Suprapubic skin (tissue), 4 donors: ENCODE data around the gene EHBP1L1. TPM values are rescaled to one million over a fixed set of nuclear protein-coding genes. Genes with fewer than 3 reads are reported as not detected.

Experiments
- DNase-seq, 2 donors: peaks; one replicate each; pipeline ENCODE4 v3.0.0-alpha.2; 2019; ENCODE audit warnings: low spot score in 2 of 2
- H3K27ac ChIP-seq: fragments of 200-600 bp; sonication (generic); one replicate; pipeline ENCODE4 v1.5.1; 2019
- H3K27me3 ChIP-seq: fragments of 200-600 bp; sonication (generic); one replicate; pipeline ENCODE4 v1.5.1; 2019
- H3K36me3 ChIP-seq: fragments of 200-600 bp; sonication (generic); one replicate; pipeline ENCODE4 v1.5.1; 2019
- H3K4me1 ChIP-seq: fragments of 200-600 bp; sonication (generic); one replicate; pipeline ENCODE4 v1.5.1; 2019
- H3K4me3 ChIP-seq: fragments of 200-600 bp; sonication (generic); one replicate; pipeline ENCODE4 v1.5.1; 2019; ENCODE audit warnings: mild to moderate bottlenecking
- H3K9me3 ChIP-seq: fragments of 200-600 bp; sonication (generic); one replicate; pipeline ENCODE4 v1.5.1; 2019
- EP300 ChIP-seq: sonication (generic); formaldehyde crosslinking; IDR thresholded peaks from one replicate; pipeline ENCODE4 v1.6.1; 2017; ENCODE audit warnings: antibody characterized with exemption
- POLR2A ChIP-seq, 2 donors: fragments of 450-650 bp; IDR thresholded peaks; one replicate each; pipeline ENCODE4 v1.6.1; 2017; ENCODE audit warnings: antibody characterized with exemption in 2 of 2, mild to moderate bottlenecking in 2 of 2, moderate library complexity in 2 of 2
- POLR2AphosphoS5 ChIP-seq, 3 donors: sonication (generic); formaldehyde crosslinking; IDR thresholded peaks; one replicate each; pipeline ENCODE4 v1.6.1; 2017; ENCODE audit warnings: antibody characterized with exemption in 3 of 3
- WGBS: methylation state at CpG from one replicate; pipeline ENCODE4 v1.1.5; 2018; 5-methylcytosine and 5-hydroxymethylcytosine counted together
- total RNA-seq, 4 donors: library from RNA; depleted of rRNA; stranded (reverse); fragments of >200 nt; gene quantifications; one replicate each; pipeline ENCODE4 v1.1.0, GENCODE V29; 2016
- TF ChIP-seq, protein P1 (sequence below), 2 donors: fragments of 200-600 bp in 1 of 2; fragments of 450-650 bp in 1 of 2; sonication (generic) in 1 of 2; IDR thresholded peaks; one replicate each; pipeline ENCODE4 v1.5.1; 2016 to 2019; ENCODE audit warnings: antibody characterized with exemption in 2 of 2, mild to moderate bottlenecking in 1 of 2, moderate library complexity in 1 of 2

The EHBP1L1 gene
- total RNA-seq, 4 donors from 2014 or later: 40.3 to 150 (median 56.2) TPM

DNA sequence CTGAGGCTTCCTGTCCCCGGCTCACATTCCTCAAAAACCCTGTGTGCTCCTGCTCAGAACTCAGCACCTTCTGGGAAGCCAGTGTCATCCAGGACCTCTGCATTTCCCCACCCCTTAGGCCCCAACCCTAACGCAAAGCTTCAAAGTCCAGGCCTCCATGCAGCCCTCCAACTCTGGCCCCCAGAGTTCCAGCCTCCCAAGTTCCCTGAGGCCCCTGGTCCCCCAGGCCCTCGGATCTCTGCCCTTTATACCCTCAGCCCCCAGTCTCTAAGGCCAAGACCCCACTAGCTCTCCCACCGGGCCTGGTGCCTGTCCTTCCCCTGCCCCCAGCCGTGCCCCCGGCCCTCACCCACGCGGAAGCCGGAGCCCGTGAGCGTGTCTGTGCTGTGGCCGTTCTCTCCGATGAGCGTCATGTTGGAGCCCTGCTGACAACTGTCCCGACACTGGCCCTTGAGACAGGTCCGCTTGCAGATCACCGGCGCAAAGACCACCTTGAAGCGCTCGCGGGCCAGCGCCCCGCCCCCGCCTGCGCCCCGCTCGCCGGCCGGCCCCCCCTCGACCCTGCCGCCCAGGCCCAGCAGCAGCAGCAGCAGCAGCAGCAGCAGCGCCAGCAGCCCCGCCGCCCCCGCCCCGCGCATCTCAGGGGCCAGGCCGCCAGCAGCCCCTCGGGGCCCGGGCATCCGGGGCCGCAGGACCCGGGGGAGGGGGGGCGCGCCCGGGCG lies 18.4 kb upstream of the EHBP1L1 start:
- 13% methylated on average over 15 of the region's 47 CpGs for WGBS

DNA sequence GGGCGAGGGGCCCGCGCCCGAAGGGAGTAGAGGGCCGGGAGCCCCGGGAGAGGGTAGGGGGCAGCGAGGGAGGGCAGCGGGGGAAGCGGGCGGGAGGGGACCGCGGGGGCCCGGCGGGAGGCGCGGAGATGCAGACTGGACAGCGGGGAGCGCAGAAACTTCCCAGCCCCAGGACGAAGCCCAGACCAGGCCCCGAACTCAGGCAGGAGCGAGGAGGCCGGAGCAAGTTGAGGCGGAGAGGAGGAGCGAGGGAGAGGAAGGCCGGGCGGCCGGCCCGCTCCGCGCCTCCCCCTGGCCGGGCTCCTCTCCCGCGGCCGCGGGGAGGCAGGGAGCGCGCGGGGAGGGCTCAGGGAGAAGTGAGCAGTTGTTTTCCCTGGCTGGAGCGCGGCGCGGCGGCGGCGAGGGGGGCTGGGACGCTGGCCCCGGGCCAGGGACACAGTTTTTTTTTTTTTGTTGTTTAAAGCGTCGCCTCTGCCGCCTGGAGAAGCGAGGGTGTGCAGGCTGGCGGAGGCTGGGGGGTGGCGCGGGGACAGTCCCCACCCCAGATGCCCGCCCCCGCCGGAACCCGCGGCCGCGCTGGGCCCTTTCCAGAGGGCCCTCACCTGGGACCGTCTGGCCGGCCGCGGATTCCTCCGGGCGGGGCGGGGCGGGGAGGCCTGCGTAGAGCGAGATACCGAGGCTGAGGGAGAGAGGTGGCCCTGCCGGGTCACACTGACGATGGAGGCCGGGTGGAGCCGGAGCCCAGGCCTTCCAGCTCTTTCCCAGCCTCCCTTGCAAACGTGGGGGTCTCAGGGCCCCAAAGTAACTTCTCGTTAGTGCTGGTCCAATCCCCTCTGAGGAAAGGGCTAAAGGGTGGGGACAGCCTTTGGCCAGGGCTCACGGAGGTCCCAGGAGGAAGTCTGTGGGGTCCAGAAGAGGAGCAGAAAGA lies 17.6 kb upstream of the EHBP1L1 start, which contains the start of gene LTBP3:
TSS of gene LTBP3 (minus strand) at position 358 of the 928 bp plus-strand sequence. CDS start 400 bp downstream, outside the sequence.
- no peak for TF ChIP-seq POLR2A (IDR thresholded peaks at IDR 0.05)
- no peak for TF ChIP-seq POLR2AphosphoS5 (IDR thresholded peaks at IDR 0.05)
- TF ChIP-seq EP300: no peak
- TF ChIP-seq, protein P1, sequence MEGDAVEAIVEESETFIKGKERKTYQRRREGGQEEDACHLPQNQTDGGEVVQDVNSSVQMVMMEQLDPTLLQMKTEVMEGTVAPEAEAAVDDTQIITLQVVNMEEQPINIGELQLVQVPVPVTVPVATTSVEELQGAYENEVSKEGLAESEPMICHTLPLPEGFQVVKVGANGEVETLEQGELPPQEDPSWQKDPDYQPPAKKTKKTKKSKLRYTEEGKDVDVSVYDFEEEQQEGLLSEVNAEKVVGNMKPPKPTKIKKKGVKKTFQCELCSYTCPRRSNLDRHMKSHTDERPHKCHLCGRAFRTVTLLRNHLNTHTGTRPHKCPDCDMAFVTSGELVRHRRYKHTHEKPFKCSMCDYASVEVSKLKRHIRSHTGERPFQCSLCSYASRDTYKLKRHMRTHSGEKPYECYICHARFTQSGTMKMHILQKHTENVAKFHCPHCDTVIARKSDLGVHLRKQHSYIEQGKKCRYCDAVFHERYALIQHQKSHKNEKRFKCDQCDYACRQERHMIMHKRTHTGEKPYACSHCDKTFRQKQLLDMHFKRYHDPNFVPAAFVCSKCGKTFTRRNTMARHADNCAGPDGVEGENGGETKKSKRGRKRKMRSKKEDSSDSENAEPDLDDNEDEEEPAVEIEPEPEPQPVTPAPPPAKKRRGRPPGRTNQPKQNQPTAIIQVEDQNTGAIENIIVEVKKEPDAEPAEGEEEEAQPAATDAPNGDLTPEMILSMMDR (IDR thresholded peaks at IDR 0.05): no peak
- Histone ChIP-seq H3K27ac (peak within 1 kb of the TSS; percentile 87), H3K9me3 (no peaks in the 10 kb centered on the region), H3K27me3 (no peaks in the 10 kb centered on the region), H3K4me1 (peaks cover 77% of the 10 kb centered on the region), H3K36me3 (no peaks in the 10 kb centered on the region), H3K4me3 (peak within 1 kb of the TSS; percentile 76)
- peak in 1 of 2 donors; percentile 83 for DNase-seq
- WGBS: 1% methylated on average over 28 of the region's 79 CpGs

More for the DNA sequence above, 18.4 kb upstream of the EHBP1L1 start:
- Histone ChIP-seq H3K27me3 (no peaks in the 10 kb centered on the region), H3K4me3 (peak overlapping the region; percentile 76), H3K9me3 (no peaks in the 10 kb centered on the region), H3K27ac (peak overlapping the region; percentile 87), H3K36me3 (no peaks in the 10 kb centered on the region), H3K4me1 (peaks cover 83% of the 10 kb centered on the region)
- peak in 1 of 2 donors; percentile 73 for DNase-seq
- TF ChIP-seq, protein P1 (IDR thresholded peaks at IDR 0.05): no peak
- no peak for TF ChIP-seq POLR2AphosphoS5 (IDR thresholded peaks at IDR 0.05)
- no peak for TF ChIP-seq EP300
- no peak for TF ChIP-seq POLR2A (IDR thresholded peaks at IDR 0.05)

GRCh38 chr11:65558930-65559509 lies 16.8 kb upstream of the EHBP1L1 start:
- H3K9me3 ChIP-seq: no peaks in the 10 kb centered on the region
- no peaks in the 10 kb centered on the region for H3K36me3 ChIP-seq
- H3K27ac ChIP-seq: peak overlapping the region; percentile 87
- DNase-seq: peak in 1 of 2 donors; percentile 77
- H3K27me3 ChIP-seq: no peaks in the 10 kb centered on the region
- peak overlapping the region; percentile 76 for H3K4me3 ChIP-seq
- 36% methylated on average over 13 of the region's 19 CpGs for WGBS
- peaks cover 71% of the 10 kb centered on the region for H3K4me1 ChIP-seq
- TF ChIP-seq EP300 (no peak), POLR2AphosphoS5 (IDR thresholded peaks at IDR 0.05) (no peak), POLR2A (IDR thresholded peaks at IDR 0.05) (no peak)
- TF ChIP-seq, protein P1 (IDR thresholded peaks at IDR 0.05): no peak

- TF ChIP-seq EP300: no peak
- no peak for TF ChIP-seq POLR2A (IDR thresholded peaks at IDR 0.05)
- TF ChIP-seq POLR2AphosphoS5 (IDR thresholded peaks at IDR 0.05): no peak
- TF ChIP-seq, protein P1 (IDR thresholded peaks at IDR 0.05): no peak
- Histone ChIP-seq H3K4me1 (peaks cover 67% of the 10 kb centered on the region), H3K27ac (peak overlapping the region; percentile 87), H3K36me3 (no peaks in the 10 kb centered on the region), H3K9me3 (no peaks in the 10 kb centered on the region), H3K27me3 (no peaks in the 10 kb centered on the region), H3K4me3 (no peak overlapping the region)
- WGBS: 68% methylated on average over 5 of the region's 5 CpGs
- no peak for DNase-seq
These were observed 16.3 kb upstream of the EHBP1L1 start for GRCh38 chr11:65559535-65559934.
